GM18951 (cell line): ENCODE data around the gene OR5K1.

Source experiments
- POLR2A ChIP-seq: IDR thresholded peaks from 4 replicates; pipeline ENCODE4 v1.6.1; 2011; ENCODE audit warnings: mild to moderate bottlenecking; ENCODE audit not compliant: insufficient read length, insufficient read depth; ENCODE audit errors: extremely low read depth
- in situ Hi-C: fragments of 300-500 bp; cut with MboI; formaldehyde crosslinking; loops from one replicate; pipeline ENCODE4 v1.12.0; 2022; ENCODE audit warnings: low sequenced_read_pairs, mixed read lengths, inconsistent platforms; ENCODE audit not compliant: unreplicated experiment

The OR5K1 gene

DNA sequence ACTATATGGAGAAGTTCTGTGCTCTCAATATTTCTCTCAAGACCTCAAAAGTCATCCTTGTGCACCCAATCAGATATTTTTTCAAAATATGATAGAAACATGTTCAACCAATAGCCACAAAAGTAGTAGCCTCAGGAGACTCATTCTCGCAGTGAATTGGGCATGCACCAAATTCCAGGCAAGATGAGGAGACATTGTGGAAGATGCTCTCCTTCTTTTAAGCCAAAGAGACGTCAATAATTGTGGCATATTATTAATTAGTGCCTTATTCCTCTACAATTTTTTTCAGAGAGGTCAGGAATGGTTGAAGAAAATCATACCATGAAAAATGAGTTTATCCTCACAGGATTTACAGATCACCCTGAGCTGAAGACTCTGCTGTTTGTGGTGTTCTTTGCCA, 34.4 kb downstream of the OR5K1 start, which contains the start of gene OR5K2:
Gene OR5K2 (plus strand): TSS at position 301 of the 400 bp plus-strand sequence. CDS start 0 bp downstream, at position 301.
- in situ Hi-C loops = no loop called here

DNA sequence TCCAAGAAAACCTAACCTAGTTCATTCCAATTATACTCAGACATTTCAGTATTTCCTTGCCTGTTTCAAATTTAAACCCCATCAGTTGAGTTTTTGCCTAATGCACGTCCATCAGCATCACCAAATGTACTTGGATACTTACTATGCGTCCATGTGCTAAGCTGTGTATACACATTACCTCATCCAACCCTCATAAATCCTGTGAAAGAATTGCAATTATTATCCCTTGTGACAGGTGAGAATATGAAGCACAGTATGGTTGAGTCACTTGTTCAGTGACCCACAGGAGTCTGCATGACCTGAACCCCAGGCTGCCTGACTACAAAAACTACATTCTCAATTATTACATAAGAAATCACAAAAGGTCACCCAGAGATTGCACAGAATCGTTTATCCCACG, 37.0 kb downstream of the OR5K1 start:
- no peak for TF ChIP-seq POLR2A
- in situ Hi-C loops = no loop called here

More for the DNA sequence above, 34.4 kb downstream of the OR5K1 start, which contains the start of gene OR5K2:
- no peak for TF ChIP-seq POLR2A

- in situ Hi-C loops = no loop called here
- TF ChIP-seq POLR2A = no peak
Measured at GRCh38 chr3:98501270-98501669, 38.3 kb downstream of the OR5K1 start.

DNA sequence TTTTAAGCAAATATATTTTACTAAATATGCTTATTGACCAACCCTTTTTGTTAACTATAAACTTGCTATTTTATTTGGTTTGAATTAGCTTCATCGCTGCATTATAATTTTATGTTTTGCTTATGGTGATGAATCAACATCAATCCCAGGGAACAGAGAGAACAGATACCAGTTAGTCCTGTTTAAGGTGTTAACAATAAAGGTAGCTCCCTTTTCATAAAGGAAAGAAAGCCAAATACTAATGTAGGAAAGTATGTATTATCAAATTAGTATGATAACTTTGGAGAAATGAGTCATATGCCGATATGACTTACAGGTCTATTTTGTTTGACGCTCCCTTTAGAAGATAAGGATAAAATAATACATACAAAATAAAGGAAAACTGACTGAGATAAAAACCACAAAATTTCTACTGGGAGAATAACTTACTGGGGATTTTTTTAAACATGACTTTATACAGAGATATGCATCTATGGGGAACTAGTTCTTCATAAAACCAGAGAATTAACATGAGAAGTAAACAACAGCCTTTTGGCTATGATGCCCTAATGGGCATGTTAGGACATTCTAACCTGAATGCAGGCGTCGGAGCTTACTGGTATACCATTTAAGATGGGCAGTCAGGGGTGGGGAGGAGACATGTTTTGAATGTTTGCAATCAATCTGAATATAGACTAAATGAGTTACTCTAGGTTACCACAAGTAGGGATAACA, 39.0 kb downstream of the OR5K1 start:
- in situ Hi-C loops = no loop called here
- TF ChIP-seq POLR2A = no peak

DNA sequence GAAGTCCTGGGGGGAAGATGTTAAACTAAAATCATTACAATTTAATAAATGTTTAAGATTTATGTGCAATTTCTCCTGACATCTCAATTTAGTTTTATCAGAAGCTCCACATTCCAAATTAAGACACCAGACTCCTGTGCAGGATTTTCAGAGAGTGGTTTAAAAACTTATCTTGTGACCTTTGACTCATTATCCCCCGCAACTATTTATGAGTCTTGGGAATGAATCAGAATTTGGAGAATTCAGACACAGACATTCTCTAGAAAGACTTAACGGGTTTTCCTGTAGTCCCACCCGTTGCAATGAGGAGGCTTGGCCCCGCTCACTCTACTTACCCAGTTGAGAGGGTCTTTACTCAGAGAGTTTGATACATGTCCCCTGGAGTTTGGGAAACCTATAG, 41.5 kb downstream of the OR5K1 start:
- TF ChIP-seq POLR2A = no peak
- in situ Hi-C loops = no loop called here

- no peak for TF ChIP-seq POLR2A
- in situ Hi-C loops = no loop called here
Measured at GRCh38 chr3:98508582-98508981, 45.6 kb downstream of the OR5K1 start.

DNA sequence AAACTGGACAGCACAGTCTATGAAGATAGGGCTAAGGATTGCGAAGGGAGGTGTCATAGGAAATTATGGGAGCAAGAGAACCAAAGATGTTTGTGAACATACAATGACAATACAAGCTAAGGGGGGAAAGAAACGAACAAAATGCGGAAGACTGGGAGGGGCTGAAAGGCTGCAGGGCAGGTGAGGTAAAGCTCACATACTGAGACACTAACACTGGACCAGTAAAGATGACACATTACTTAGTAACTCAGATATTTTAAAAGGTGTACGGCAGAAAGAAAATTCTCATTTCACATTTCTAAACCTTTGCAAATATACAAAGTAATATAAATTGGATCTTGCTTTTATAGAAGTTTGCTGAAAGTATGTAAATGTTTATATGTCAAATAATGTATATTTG, 49.6 kb downstream of the OR5K1 start:
- in situ Hi-C loops = no loop called here
- no peak for TF ChIP-seq POLR2A

- in situ Hi-C loops = no loop called here
- no peak for TF ChIP-seq POLR2A
Measured at GRCh38 chr3:98513091-98513511, 50.1 kb downstream of the OR5K1 start.

DNA sequence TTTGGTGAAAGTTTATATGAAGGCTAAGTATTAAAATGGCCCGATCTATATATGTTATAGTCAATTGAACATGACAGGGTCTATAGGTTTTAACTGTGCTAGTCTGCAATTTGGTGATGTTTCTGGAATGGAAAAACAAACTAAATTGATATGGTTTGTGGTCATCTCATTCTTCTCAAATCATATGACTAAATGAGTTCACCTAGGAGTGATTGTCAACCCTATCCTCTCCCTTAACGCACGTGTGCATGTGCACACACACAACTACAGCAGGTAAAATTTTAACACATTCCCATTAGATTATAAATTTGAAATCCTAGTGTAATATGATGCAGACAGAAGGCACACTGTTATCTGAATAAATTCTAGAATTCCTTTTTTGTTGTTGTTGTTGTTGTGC, 50.7 kb downstream of the OR5K1 start:
- no peak for TF ChIP-seq POLR2A
- in situ Hi-C loops = no loop called here

DNA sequence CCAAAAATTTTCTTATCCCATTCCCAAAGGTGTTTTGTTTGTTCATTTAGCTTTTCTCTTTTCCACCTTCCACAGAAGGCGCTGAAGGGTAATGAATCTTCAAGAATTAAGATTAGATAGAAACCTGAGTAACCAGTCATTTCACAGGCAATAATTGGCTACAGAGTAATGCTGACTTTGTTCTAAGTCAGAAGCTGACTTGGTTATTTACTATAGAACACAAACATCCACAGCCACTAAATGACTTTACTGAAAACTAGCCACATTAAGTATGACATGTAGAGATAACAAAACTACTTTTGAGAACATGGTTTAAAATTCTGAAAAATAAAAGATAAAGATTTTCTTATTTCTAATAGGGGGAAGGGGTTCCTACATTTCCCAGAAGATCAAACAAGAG, 51.9 kb downstream of the OR5K1 start:
- no peak for TF ChIP-seq POLR2A
- in situ Hi-C loops = no loop called here

DNA sequence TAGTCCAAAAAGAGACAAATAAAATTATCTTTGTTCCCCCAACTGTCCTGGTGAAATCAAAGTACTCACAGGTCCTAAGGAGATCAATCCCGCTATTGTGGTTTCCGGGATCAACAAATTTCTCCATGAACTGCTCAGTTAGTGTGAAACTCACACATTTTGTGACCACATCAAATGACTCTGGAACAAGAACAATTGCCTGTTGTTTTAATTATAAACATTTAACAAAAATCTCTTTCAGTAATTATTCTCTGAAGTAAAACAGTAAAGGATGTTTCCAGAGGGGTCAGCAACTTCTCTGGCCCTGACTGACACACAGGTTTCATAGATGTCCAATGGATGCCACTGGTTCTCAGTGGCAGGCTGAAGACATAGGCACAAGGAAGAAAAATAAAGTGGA, 55.8 kb downstream of the OR5K1 start:
- TF ChIP-seq POLR2A = no peak
- in situ Hi-C loops = no loop called here

- no peak for TF ChIP-seq POLR2A
- in situ Hi-C loops = no loop called here
Measured at GRCh38 chr3:98519351-98519750, 56.4 kb downstream of the OR5K1 start.

DNA sequence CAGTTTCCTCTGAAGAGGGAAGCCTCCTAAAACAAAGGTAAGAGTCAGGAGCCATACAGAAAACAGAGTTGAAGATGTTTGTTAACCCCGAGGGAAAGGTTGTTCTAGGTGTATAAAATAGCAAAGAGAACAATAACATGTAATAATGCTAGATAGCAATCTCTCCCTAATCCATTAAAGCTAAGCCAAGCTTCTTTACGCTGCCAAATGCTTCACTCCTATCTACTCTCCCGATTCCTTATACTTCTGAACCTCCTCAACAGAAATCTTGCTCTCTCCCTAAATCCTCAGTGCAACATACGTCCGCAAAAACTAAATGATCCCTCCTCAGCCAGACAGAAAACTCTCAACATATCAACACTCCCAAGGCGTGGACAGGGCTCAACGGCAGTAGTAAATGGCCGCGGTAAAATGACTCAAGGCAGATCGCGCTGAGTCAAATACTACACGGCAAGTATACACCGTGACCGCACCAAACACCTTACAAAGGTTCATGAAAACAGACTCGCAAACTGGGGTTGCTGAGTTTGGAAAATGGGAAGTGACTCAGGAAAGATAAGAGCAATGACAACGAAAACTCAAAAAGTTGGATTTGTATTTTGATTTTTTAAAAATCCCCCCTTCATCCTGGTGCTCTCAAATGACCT, 59.0 kb downstream of the OR5K1 start:
- in situ Hi-C loops = no loop called here
- no peak for TF ChIP-seq POLR2A
